DOHH2 (cell line): ENCODE measurements around the gene TNRC6C.

Experiments
- EZH2phosphoT487 ChIP-seq: fragments of 200-600 bp; sonication (generic); IDR thresholded peaks from 2 replicates; pipeline ENCODE4 v1.6.1; 2017; ENCODE audit warnings: borderline replicate concordance, mild to moderate bottlenecking, antibody characterized with exemption, low read length, moderate library complexity, mixed read lengths
- TF ChIP-seq, protein P1 (sequence below): fragments of 200-600 bp; sonication (generic); IDR thresholded peaks from one replicate; pipeline ENCODE4 v1.5.1; 2014; ENCODE audit warnings: antibody characterized with exemption, mild to moderate bottlenecking, low read depth, low read length; ENCODE audit not compliant: poor library complexity, severe bottlenecking

DNA sequence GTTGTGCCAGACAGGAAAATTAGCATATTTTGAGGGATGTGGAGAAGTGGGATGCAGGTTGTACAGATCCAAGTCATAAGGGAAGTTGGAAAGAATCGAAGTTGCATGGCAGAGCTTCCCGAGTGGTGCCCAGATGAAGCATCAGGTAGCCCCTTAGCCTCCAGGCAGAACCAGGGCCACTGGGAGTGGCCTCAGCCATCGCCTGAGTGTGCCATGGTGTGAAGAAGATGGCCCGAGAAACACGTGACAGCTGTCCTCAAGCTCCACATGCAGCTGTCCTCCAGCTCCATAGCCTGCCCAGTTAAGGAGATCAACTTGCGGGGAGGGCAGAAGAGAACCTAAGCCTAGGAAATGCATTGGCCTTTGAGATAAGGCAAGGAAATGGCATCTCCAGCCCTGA lies 136.5 kb downstream of the TNRC6C start:
- TF ChIP-seq, protein P1, sequence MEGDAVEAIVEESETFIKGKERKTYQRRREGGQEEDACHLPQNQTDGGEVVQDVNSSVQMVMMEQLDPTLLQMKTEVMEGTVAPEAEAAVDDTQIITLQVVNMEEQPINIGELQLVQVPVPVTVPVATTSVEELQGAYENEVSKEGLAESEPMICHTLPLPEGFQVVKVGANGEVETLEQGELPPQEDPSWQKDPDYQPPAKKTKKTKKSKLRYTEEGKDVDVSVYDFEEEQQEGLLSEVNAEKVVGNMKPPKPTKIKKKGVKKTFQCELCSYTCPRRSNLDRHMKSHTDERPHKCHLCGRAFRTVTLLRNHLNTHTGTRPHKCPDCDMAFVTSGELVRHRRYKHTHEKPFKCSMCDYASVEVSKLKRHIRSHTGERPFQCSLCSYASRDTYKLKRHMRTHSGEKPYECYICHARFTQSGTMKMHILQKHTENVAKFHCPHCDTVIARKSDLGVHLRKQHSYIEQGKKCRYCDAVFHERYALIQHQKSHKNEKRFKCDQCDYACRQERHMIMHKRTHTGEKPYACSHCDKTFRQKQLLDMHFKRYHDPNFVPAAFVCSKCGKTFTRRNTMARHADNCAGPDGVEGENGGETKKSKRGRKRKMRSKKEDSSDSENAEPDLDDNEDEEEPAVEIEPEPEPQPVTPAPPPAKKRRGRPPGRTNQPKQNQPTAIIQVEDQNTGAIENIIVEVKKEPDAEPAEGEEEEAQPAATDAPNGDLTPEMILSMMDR: no peak
- no peak for TF ChIP-seq EZH2phosphoT487
